ENCODE measurements around the gene C11orf24.
"Not testable (repeated sequence)": the region's sequence is repeated elsewhere in the genome, so short reads cannot be mapped to it uniquely, and the experiment has no call there.

Gene C11orf24

GRCh38 chr11:68299517-68299879 is 27.7 kb upstream of the C11orf24 start:
- DNase-seq (ENCODE audit: low read depth in 3 of 3): not testable (repeated sequence)

- DNase-seq (ENCODE audit: low read depth in 3 of 3): no peak
Observed at GRCh38 chr11:68298659-68299516, 27.1 kb upstream of the C11orf24 start.

- DNase-seq (ENCODE audit: low read depth in 3 of 3): peak; percentile 48 to 67 (median 51)
Observed at GRCh38 chr11:68297812-68298658, 26.3 kb upstream of the C11orf24 start.

GRCh38 chr11:68297494-68297811 is 25.7 kb upstream of the C11orf24 start:
- no peak for DNase-seq (ENCODE audit: low read depth in 3 of 3)

- DNase-seq (ENCODE audit: low read depth in 3 of 3): no peak
Observed at GRCh38 chr11:68297052-68297378, 25.2 kb upstream of the C11orf24 start.

- DNase-seq (ENCODE audit: low read depth in 3 of 3): no peak
Observed at GRCh38 chr11:68296344-68297051, 24.7 kb upstream of the C11orf24 start.

GRCh38 chr11:68295940-68296339 is 24.2 kb upstream of the C11orf24 start:
- no peak for DNase-seq (ENCODE audit: low read depth in 3 of 3)

- DNase-seq (ENCODE audit: low read depth in 3 of 3): no peak
Observed at GRCh38 chr11:68295271-68295670, 23.5 kb upstream of the C11orf24 start.

- DNase-seq (ENCODE audit: low read depth in 3 of 3): no peak
Observed at GRCh38 chr11:68293708-68294107, 21.9 kb upstream of the C11orf24 start.

- no peak for DNase-seq (ENCODE audit: low read depth in 3 of 3)
Observed at GRCh38 chr11:68289456-68289855, 17.7 kb upstream of the C11orf24 start.

GRCh38 chr11:68287419-68287818 is 15.6 kb upstream of the C11orf24 start:
- DNase-seq (ENCODE audit: low read depth in 3 of 3): no peak

- DNase-seq (ENCODE audit: low read depth in 3 of 3): not testable (repeated sequence)
Observed at GRCh38 chr11:68284588-68284987, 12.8 kb upstream of the C11orf24 start.

GRCh38 chr11:68282861-68283230 is 11.1 kb upstream of the C11orf24 start:
- no peak for DNase-seq (ENCODE audit: low read depth in 3 of 3)

GRCh38 chr11:68282141-68282860 is 10.5 kb upstream of the C11orf24 start:
- DNase-seq (ENCODE audit: low read depth in 3 of 3): peak in 1 of 3 experiments; percentile 45

- no peak for DNase-seq (ENCODE audit: low read depth in 3 of 3)
Observed at GRCh38 chr11:68279676-68280075, 7.9 kb upstream of the C11orf24 start.

- DNase-seq (ENCODE audit: low read depth in 3 of 3): no peak
Observed at GRCh38 chr11:68276861-68277260, 5.1 kb upstream of the C11orf24 start.

GRCh38 chr11:68275721-68276507 is 4.1 kb upstream of the C11orf24 start:
- peak in 1 of 3 experiments; percentile 57 for DNase-seq (ENCODE audit: low read depth in 3 of 3)

GRCh38 chr11:68274306-68274705 is 2.5 kb upstream of the C11orf24 start:
- no peak for DNase-seq (ENCODE audit: low read depth in 3 of 3)

- DNase-seq (ENCODE audit: low read depth in 3 of 3): no peak
Observed at GRCh38 chr11:68273026-68273738, 1.4 kb upstream of the C11orf24 start.

GRCh38 chr11:68271023-68271780 is 571 bp downstream of the C11orf24 start:
- DNase-seq (ENCODE audit: low read depth in 3 of 3): peak in 1 of 3 experiments; percentile 54
